ENCODE measurements around the gene ADRA2B. TPM values are rescaled to one million over a fixed set of nuclear protein-coding genes. Genes with fewer than 3 reads are reported as not detected.
"Not testable (repeated sequence)": the region's sequence is repeated elsewhere in the genome, so short reads cannot be mapped to it uniquely, and the experiment has no call there.

ADRA2B gene
- total RNA-seq, 2 donors from 2014 or later: 1.7 to 2.1 TPM

DNA sequence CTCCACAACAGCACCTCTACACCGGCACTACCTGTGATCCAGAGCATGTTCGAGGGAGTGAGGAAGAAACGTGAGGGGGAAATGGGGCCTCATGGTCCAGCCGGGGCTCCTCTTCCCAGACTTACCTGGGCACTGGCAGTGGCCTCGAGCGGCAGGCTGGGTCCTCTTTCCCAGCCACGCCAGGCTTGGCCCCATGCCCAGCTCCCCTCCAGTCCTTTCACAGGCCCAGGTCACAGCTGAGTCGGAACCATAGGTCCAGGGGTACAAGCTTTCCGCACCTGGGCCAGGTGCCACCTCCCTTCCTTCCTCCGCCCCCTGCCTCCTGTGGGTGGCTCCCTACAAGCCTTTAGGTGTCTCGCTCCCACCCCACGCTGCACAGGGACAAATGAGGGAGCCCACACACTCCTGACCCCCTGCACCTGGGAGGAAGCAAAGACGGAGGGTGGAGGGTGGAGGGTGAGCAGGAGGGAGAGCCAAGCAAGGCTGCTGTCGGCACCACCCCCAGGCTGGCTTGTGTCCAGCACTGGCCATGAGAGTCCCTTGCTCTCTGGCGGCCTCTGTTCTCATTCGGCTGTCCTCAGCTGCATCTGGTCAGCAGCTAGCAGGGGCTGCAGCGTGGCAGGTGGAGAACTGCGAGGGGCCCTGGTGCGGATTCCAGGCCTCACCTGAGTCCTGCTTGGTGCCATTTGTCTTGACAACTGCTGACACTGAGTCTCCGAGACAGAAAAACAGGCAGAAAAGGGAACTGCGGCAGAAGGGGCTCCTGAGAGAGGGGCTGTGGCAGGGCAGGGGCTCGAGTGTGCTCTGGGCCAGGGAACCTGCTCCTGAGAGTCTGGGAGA lies 26.8 kb downstream of the ADRA2B start:
- Mint-ChIP-seq H3K36me3 (ENCODE audit: insufficient read depth in 2 of 2) (no peaks in the 10 kb centered on the region), H3K4me1 (ENCODE audit: low read depth) (no peaks in the 10 kb centered on the region), H3K27ac (no peak overlapping the region), H3K9me3 (no peaks in the 10 kb centered on the region), H3K4me3 (no peak overlapping the region), H3K27me3 (ENCODE audit: low read depth) (no peaks in the 10 kb centered on the region)
- ATAC-seq (replicated peaks in 1 of 2) (no peak), DNase-seq (no peak)

DNA sequence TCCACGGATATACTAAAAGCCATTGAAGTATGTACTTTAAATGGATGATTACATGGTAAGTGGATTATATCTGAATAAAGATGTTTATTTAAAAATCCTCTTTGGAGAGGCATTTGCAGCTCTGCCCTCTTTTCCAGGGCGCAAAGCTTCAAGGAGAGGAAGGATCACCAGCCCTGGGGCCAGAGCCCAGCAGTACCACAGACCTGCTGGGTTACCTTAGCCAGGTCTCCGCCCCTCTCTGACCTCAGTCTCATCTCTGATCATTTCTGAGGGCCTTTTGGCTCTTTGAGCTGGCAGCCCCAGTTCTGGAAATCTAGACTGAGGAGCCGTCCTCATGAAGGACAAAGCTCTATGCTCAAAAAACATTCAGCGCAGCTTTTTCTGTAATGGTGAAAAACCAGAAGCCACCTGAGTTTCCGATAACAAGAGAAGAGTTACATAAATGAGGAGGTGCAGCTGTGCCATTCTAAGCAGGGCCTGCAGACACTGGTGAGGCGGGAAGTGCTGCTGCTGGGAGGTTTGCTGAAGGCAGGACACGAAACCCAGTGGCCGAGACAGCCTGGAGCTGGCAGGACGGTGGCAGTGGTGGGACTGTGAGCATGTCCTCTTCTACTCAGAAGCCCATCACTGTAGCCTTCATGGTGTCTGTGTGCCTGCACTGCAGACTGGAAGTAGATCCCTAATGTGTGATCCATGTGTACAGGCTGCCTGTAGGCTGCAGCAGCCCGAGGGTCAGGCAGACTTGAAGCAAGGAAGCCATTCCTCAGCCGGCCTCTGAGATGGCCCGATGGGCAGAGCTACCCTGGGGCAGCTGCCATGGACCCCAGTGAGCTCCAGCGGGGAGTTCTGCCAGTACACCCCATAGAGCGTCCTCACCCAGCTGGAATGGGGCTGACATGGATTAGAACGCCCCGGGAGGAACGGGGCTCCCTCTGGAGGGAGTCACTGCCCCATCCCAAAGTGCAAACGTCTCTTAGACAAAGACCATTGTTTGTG lies 27.7 kb downstream of the ADRA2B start:
- Mint-ChIP-seq H3K4me1 (ENCODE audit: low read depth) (no peaks in the 10 kb centered on the region), H3K27me3 (ENCODE audit: low read depth) (no peaks in the 10 kb centered on the region), H3K4me3 (no peak overlapping the region), H3K9me3 (no peaks in the 10 kb centered on the region), H3K36me3 (ENCODE audit: insufficient read depth in 2 of 2) (no peaks in the 10 kb centered on the region), H3K27ac (no peak overlapping the region)
- no peak for DNase-seq
- ATAC-seq (replicated peaks in 1 of 2): no peak

DNA sequence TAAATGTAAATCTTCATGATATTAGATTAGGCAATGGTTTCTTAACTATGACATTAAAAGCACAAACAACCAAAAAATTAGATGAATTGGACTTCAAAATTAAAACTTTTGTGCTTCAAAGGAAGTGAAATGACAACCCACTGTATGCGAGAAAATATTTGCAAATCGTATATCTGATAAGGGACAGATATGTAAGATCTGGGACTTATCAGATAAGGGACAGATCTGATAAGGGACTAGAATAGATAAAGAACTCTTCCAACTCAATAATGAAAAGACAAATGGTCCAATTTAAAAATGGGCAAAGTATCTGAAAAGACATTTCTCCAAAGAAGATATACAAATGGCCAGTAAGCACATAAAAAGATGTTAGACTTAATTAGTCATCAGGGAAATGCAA lies 29.2 kb downstream of the ADRA2B start:
- H3K27me3 Mint-ChIP-seq (ENCODE audit: low read depth): no peaks in the 10 kb centered on the region
- DNase-seq (no peak), ATAC-seq (replicated peaks in 1 of 2) (no peak)
- no peaks in the 10 kb centered on the region for H3K4me1 Mint-ChIP-seq (ENCODE audit: low read depth)
- H3K27ac Mint-ChIP-seq: no peak overlapping the region
- no peak overlapping the region for H3K4me3 Mint-ChIP-seq
- no peaks in the 10 kb centered on the region for H3K36me3 Mint-ChIP-seq (ENCODE audit: insufficient read depth in 2 of 2)
- no peaks in the 10 kb centered on the region for H3K9me3 Mint-ChIP-seq

DNA sequence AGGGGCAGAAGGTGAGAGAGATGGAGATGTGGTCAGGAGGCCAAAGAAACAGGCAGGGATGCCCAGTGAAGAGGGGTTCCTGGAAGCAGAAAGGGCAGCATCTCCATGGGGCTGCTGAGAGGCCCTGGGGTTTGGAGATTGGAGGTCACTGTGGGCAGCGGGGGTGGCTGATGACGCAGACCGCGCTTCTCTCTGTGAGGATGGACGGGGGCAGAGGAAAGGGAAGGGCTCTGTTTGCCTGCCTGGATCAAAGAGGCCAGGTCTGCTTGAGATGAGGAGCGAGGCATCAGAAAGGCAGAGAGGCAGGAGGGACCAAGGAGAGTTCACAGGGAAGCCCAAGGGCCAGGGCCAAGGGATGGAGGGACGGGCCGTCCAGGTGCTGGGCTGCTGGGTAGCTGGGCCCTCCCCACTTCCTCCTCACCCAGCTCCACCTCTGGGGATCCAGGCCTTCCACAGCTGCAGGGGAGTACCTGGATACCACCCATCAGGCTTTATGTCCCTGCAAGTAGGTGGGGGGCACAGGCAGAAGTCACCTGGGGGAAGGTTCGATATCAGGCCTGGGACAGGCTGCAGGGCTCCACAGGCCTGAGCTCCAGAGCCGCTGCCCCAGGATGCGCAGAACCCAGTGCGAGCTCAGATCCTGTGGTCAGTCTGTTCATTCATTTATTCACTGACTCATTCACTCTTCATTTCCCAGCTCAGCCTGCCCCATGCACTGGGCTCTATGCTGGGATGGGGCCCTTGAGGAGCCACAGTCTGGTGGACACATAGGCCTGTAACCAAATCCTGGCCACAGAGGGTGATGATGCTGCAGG lies 30.6 kb downstream of the ADRA2B start:
- no peaks in the 10 kb centered on the region for H3K36me3 Mint-ChIP-seq (ENCODE audit: insufficient read depth in 2 of 2)
- H3K4me1 Mint-ChIP-seq (ENCODE audit: low read depth): no peaks in the 10 kb centered on the region
- ATAC-seq (replicated peaks in 1 of 2) (no peak), DNase-seq (no peak)
- H3K9me3 Mint-ChIP-seq: peaks cover 1% of the 10 kb centered on the region in 2 donors
- H3K27ac Mint-ChIP-seq: no peak overlapping the region
- H3K4me3 Mint-ChIP-seq: no peak overlapping the region
- no peaks in the 10 kb centered on the region for H3K27me3 Mint-ChIP-seq (ENCODE audit: low read depth)

DNA sequence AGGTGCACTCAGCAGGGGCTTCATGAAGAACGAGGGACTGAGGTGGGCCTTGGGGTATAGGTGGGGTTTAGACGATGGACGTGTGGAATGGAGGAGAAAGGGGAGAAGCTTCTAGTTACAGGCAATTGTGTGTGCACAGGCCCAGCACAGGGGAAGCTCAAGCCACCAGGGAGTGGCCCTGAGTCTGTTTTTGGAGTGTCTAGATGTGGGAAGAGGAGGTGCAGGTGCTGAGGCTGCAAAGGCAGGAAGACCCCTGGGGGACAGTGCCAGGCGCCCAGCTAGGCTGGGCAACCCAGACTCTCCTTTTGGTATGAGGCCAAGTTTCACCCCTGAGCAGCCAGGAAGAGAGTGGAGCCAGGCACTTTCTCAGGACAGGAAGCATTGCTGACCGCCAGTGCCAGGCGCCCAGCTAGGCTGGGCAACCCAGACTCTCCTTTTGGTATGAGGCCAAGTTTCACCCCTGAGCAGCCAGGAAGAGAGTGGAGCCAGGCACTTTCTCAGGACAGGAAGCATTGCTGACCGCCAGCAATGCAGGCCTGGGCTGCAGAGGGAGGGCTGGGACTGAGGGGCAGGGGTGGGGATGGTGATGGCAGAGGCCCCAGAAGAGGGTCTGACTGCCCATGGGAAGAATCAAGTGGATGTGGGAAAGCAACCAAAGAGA lies 31.4 kb downstream of the ADRA2B start:
- not testable (repeated sequence) for DNase-seq; H3K27me3 Mint-ChIP-seq (ENCODE audit: low read depth); H3K4me3 Mint-ChIP-seq; H3K4me1 Mint-ChIP-seq (ENCODE audit: low read depth); H3K36me3 Mint-ChIP-seq (ENCODE audit: insufficient read depth in 2 of 2); ATAC-seq (replicated peaks in 1 of 2); H3K9me3 Mint-ChIP-seq; H3K27ac Mint-ChIP-seq

DNA sequence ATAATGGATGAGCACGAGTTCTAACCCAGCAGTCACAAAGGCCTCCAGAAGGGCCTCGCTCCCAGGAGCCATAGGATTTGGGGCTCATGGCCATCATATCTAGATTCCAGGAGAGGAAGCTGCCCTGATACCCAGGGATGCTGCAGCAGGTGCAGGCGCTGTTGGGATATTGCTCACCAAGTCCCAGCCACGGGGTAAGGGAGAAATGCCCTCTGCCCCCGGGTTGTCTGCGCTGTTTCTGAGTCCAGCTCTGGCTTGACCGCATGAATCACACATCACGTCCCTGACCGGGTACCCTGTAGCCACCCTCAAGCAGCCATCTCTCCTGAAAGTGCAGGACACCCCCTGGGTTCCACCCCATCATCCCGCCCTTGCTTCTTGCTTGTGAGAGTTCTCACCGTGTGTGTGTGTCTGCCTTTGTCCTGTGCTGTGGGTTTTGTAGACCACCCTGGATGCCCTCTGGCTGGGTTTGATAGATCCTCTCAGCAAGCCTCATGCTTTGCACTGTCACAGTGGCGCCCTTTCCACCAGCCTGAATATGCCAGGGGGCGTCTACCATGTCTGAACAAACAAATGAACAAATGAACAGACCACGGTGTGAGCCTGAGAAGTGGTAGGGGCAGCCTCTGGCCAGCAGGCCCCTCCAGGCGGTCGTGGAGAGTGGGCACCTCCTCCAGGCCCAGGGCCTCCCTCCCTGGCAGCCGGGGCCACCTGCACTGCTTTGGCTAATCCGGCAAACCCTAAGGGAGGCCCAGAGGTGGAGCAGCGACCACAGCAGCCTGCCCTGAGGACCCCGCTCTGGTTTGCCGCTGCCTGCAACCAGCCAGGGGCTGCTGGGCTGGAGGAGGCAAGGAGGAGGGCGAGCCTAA lies 32.1 kb downstream of the ADRA2B start:
- H3K27me3 Mint-ChIP-seq (ENCODE audit: low read depth): no peaks in the 10 kb centered on the region
- ATAC-seq (replicated peaks in 1 of 2) (no peak), DNase-seq (no peak)
- H3K27ac Mint-ChIP-seq: no peak overlapping the region
- peaks cover 1% of the 10 kb centered on the region in 2 donors for H3K9me3 Mint-ChIP-seq
- no peak overlapping the region for H3K4me3 Mint-ChIP-seq
- no peaks in the 10 kb centered on the region for H3K36me3 Mint-ChIP-seq (ENCODE audit: insufficient read depth in 2 of 2)
- H3K4me1 Mint-ChIP-seq (ENCODE audit: low read depth): no peaks in the 10 kb centered on the region

DNA sequence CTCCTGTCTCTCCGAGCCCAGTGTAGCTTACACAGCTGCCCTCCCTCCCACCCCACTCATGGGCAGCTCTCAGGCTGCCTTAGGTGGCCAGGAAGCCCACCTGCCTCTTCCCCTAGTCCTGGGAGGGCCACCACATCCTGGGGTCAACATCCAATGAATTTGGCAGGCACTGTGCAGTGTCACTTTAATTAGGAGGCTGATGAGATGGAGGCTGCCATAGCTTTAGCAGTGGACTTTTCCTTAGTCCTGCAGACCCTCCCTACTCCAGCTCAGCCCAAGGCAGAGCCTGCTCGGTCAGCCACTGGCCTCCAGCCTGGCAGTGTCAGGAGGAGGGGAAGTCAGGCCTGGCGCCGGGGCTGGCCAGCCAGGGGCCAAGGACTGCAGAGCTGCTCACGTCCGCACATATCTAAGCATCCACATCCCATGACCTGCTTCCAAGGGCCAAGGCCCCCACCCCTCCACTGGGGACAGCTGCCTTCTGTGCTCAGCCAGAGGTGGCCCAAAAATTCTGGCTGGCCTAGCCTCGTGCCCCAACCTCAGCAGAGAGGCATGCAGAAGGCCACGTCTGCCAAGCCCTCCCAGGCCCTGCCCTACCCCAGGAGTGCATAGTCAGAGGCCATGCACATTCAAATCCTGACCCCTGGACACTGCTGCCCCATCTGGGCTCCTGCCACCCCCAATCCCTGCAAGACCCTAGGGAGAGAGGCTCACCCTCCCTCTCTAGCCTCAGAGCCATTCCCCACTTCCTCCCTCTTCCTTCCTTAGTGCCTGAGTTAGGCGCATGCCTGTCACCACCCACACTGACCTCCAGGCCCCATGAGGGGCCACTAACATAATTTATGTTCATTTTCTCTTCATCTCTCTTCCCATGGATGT lies 33.1 kb downstream of the ADRA2B start:
- Mint-ChIP-seq H3K4me3 (no peak overlapping the region), H3K27ac (no peak overlapping the region), H3K36me3 (ENCODE audit: insufficient read depth in 2 of 2) (no peaks in the 10 kb centered on the region), H3K4me1 (ENCODE audit: low read depth) (no peaks in the 10 kb centered on the region), H3K27me3 (ENCODE audit: low read depth) (no peaks in the 10 kb centered on the region), H3K9me3 (peaks cover 1% of the 10 kb centered on the region in 2 donors)
- DNase-seq (no peak), ATAC-seq (replicated peaks in 1 of 2) (no peak)

DNA sequence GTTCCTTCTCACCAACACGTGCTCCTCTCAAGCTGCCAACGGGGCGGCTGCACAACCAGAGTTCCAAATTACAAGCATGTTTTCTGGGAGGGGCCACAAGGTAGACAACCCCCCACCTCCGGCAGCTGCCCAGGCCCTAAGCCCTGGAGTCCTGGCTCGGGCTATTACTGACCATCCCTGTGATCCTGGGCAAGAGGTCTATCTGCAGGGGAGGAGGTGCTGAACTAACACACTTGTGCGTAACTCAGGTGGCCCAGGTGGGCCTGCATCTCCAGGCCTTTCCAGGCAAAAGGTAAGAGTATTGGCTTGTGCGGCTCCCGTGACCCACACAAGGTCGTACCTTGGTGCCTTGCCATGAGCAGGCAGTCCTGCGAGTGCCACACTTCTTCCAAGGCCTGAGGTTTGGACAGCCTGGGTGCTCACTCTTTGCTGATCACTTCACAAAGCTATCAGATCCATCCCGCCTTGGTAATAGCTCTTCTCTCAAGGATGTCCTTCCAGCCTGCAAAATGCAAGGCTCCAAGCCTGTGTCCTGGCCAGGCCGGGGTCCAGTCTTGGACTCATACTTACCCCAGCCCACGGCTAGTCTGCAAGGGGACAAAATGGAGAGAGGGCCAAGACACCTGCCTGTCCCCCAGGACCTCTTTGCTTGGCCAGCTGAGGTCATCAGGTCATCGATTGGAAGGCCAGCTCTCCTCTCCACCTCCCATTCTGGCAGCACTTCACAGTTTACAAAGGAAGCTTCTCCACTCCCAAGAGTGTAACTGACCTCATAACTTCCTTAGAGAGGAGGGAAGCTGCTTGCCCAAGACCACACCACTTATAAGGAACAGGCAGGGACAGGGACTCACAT lies 33.9 kb downstream of the ADRA2B start:
- Mint-ChIP-seq H3K4me1 (ENCODE audit: low read depth) (no peaks in the 10 kb centered on the region), H3K4me3 (no peak overlapping the region), H3K27ac (no peak overlapping the region), H3K36me3 (ENCODE audit: insufficient read depth in 2 of 2) (no peaks in the 10 kb centered on the region), H3K27me3 (ENCODE audit: low read depth) (no peaks in the 10 kb centered on the region), H3K9me3 (peaks cover 1% of the 10 kb centered on the region in 2 donors)
- ATAC-seq (replicated peaks in 1 of 2) (no peak), DNase-seq (no peak)

DNA sequence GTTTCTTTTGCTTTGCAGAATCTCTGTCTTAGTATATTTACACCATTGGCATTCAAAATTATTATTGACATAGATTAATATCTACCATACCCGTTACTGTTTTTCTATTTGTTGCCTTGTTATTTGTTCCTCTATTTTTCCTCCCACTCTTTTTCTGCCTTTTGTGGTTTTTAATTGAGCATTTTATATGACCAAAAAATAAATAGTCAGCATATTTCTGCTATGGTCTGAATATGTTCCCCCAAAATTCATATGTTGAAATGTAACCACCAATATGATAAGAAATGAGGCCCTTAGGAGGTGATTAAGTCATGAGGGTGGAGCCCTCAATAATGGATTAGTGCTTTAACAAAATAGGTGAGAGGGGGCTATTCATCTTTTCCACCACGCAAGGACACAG lies 35.3 kb downstream of the ADRA2B start:
- no peak overlapping the region for H3K27ac Mint-ChIP-seq
- ATAC-seq (replicated peaks in 1 of 2) (no peak), DNase-seq (no peak)
- H3K4me1 Mint-ChIP-seq (ENCODE audit: low read depth): no peaks in the 10 kb centered on the region
- no peaks in the 10 kb centered on the region for H3K27me3 Mint-ChIP-seq (ENCODE audit: low read depth)
- no peak overlapping the region for H3K4me3 Mint-ChIP-seq
- peaks cover 0 to 1% of the 10 kb centered on the region in 2 donors for H3K36me3 Mint-ChIP-seq (ENCODE audit: insufficient read depth in 2 of 2)
- peaks cover 1 to 3% of the 10 kb centered on the region in 2 donors for H3K9me3 Mint-ChIP-seq

DNA sequence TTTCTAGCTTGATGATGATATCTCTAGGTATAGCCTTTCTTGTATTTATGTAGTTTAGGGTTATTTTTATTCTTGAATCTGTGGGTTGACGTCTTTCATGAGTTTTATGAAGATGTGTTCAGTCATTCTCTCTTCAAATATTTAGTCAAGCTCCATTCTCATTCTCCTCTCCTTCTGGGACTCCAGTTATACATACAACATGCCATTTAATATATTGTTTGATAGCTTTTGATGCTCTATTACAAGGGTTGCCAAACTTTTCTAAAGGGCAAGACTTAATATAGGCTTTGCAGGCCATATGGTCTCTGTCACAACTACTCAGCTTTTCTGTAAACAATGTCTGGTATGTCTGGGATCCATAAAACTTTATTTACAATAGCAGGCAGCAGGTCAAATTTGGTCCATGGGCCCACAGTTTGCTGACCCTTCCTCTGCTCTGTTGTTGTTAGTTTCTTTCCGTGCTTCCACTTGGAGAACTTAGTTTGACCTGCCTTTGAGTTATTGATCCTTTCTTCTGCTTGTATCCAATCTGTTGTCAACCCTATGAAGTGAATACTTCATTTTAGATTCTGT lies 41.1 kb downstream of the ADRA2B start:
- Mint-ChIP-seq H3K27me3 (ENCODE audit: low read depth) (no peaks in the 10 kb centered on the region), H3K9me3 (peaks cover 2 to 9% of the 10 kb centered on the region in 2 donors), H3K4me1 (ENCODE audit: low read depth) (no peaks in the 10 kb centered on the region), H3K4me3 (no peak overlapping the region), H3K27ac (no peak overlapping the region), H3K36me3 (ENCODE audit: insufficient read depth in 2 of 2) (peaks cover 0 to 6% of the 10 kb centered on the region in 2 donors)
- ATAC-seq (replicated peaks in 1 of 2): no peak
- no peak for DNase-seq

All from activated T-cell treated with anti-CD3 and anti-CD28 coated beads, Interleukin-2, amount 50 U/mL, for 72 hours (primary cell).